CD4-positive, alpha-beta T cell treated with Interleukin-12 subunit alpha and Interleukin-12 subunit beta, for 1 hour (primary cell): ENCODE results near the gene MTERF4.

Experiments
- DNase-seq: peaks from one replicate; pipeline ENCODE4 v3.0.0-alpha.2; 2020

Gene MTERF4

GRCh38 chr2:241067501-241068135 is 34.5 kb downstream of the MTERF4 start:
- DNase-seq = no peak

DNA sequence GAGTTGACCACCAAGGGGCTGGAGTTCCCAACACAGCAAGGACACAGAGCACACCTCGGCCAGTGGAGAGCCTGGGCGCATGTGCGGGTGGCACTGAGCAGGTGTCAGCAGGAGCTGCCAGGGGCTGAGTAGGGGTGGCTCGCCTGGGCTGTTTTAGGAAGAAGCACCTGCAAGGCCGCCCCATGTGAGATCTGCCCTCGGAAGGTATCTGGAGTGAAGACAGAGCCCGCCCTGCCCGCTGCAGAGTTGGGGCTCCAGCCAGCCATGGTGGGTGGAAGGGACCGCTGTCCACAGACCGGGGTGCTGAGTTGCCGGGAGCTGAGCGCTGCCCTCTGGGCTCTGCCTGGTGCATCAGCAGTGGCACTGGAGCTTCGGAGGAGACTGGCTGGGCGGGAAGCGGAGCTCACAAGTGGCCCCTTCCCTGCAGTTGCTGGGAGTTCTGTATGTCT is 35.2 kb downstream of the MTERF4 start:
- DNase-seq = no peak

GRCh38 chr2:241066171-241066892 is 35.8 kb downstream of the MTERF4 start:
- no peak for DNase-seq

DNA sequence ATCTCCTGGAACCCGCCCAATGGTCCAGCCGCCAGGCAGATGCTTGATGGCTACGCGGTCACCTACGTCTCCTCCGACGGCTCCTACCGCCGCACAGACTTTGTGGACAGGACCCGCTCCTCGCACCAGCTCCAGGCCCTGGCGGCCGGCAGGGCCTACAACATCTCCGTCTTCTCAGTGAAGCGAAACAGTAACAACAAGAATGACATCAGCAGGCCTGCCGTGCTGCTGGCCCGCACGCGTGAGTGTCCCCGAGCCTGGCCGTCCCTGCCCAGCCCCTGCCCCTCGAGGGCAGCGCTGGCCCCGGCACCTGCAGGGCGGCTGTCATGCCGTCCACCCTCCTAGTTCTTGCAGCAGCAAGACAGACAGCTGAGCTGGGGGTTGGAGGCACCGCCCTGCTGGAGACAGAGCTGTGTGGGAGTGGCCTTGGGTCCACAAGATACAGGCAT is 36.7 kb downstream of the MTERF4 start:
- DNase-seq = no peak

DNA sequence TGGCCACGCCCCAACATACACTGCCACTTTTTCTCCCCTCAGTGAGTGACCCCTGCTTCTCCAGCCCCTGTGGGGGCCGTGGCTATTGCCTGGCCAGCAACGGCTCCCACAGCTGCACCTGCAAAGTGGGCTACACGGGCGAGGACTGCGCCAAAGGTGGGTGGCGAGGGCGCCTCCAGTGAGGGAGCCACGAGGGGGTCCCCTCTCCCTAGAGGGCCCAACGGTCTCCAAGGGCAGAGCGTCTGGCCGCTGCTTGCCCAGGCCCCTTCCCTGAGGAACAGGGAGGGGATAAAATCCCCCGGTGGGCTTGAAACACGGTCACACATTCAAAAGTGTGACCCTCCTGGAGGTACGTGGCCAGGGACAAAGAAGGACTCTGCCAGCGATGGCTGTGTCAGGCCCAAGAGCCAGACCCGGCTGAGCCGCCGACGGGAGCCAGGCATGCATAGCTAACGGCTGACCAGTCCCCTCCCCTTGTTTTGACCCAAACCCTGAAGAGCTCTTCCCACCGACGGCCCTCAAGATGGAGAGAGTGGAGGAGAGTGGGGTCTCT is 37.2 kb downstream of the MTERF4 start:
- DNase-seq = no peak

GRCh38 chr2:241064008-241064801 is 37.9 kb downstream of the MTERF4 start:
- peak; percentile 67 for DNase-seq

- DNase-seq = no peak
These were observed 38.5 kb downstream of the MTERF4 start for GRCh38 chr2:241063587-241063986.

DNA sequence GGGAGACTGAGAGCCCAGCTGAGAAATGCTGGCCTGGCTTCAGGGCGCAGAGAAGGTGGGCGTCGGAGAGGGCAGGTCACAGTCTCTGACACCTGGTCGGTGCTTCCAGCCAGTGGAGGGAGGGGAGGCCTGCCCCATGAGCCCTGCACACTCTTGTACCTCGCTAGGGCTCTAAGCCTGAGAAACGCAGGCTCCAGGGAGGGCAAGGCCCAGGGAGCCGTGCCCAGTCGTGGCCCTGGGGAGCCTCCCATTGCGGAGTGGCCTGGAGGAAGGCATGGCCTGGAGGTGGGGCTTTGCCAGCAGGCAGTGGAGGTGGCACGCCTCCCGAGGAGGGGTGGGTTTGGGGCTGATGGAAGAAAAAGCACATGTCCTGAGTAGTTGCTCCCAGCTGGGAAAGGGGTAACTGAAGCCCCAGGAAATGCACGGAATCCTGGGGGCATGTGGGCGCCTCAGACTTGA is 39.0 kb downstream of the MTERF4 start:
- DNase-seq = no peak

DNA sequence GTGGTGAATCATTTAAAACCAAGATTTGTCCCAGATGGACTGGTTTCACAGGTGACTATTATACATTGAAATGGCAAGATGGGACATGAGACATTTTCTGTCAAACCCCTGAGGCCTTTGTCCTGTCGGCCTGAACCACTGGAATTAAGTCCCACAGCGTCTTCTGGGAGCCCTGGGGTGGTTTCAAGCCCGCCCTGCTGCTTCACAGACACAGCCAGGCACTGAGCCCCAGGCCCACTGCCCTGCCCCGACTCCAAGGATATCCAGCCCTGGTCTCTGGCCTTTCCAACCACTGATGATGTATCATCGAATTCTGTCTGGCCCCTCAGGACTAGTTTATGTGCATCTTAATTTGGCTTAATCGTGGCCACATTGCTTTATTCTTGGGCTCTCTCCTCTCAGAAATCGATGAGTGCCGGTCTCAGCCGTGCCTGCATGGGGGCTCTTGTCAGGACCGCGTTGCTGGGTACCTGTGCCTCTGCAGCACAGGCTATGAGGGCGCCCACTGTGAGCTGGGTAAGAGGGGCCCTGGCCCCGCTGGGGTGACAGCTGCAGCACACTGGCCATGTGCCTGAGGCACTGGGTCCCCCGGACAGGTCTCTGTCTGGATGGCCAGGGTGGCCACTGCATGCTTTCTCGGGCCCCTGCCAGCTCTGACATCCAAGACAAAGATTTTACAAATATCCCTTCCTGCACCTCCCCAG is 39.5 kb downstream of the MTERF4 start:
- DNase-seq = no peak

GRCh38 chr2:241061275-241061674 is 40.8 kb downstream of the MTERF4 start:
- DNase-seq = no peak

- DNase-seq = no peak
These were observed 48.4 kb downstream of the MTERF4 start for GRCh38 chr2:241053576-241054251.

DNA sequence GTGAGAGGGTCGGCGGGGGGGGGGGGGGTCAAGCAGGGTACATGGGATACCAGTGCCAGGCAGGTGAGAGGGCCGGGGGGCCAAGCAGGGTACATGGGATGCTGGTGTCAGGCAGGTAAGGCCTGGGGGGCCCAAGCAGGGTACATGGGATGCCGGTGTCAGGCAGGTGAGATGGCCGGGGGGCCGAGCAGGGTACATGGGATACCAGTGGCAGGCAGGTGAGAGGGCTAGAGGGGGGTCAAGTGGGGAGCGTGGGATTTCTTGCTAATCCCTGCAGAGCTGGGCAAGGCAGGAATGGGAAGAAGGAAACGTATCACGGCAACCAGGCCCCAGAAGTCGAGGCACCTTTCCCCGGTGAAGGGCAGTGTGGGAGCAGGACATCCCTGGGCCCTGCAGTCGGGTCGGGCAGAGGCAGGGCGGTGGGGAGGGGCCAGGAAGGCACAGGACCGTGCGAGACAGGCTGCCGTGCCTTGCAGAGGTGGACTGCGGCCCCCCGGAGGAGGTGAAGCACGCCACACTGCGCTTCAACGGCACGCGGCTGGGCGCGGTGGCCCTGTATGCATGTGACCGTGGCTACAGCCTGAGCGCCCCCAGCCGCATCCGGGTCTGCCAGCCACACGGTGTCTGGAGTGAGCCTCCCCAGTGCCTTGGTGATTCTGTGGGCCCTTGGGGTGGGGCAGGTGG is 49.3 kb downstream of the MTERF4 start:
- no peak for DNase-seq

DNA sequence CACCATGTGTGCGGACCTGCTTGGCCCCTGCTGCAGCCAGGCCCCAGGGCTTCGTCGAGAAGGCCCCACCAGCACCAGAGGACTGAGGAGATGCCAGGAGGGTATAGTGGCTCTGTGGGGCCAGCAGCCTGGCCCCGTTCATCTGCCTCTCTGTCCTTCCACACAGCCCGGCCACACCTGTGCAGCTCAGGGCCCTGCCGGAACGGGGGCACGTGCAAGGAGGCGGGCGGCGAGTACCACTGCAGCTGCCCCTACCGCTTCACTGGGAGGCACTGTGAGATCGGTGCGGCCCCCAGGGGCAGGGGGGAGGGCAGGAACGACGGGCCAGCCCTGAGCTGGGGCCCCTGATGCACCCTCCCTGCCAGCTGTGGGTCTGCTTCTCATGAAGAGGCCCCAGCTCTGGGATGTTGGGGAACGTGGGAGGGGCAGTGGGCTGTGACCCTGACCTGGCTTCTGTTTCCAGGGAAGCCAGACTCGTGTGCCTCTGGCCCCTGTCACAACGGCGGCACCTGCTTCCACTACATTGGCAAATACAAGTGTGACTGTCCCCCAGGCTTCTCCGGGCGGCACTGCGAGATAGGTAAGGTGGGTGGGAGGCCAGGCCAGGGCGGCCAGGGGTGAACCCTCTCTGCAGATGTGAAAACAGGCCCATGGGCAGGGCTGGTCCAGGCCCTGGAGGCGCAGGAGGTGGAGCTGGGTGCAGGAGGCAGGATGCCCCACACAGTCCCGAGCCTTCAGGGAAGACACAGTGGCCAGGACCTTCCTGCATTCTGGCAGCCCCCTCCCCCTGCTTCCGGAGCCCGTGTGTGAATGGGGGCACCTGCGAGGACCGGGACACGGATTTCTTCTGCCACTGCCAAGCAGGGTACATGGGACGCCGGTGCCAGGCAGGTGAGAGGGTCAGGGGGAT is 50.3 kb downstream of the MTERF4 start:
- DNase-seq = no peak

DNA sequence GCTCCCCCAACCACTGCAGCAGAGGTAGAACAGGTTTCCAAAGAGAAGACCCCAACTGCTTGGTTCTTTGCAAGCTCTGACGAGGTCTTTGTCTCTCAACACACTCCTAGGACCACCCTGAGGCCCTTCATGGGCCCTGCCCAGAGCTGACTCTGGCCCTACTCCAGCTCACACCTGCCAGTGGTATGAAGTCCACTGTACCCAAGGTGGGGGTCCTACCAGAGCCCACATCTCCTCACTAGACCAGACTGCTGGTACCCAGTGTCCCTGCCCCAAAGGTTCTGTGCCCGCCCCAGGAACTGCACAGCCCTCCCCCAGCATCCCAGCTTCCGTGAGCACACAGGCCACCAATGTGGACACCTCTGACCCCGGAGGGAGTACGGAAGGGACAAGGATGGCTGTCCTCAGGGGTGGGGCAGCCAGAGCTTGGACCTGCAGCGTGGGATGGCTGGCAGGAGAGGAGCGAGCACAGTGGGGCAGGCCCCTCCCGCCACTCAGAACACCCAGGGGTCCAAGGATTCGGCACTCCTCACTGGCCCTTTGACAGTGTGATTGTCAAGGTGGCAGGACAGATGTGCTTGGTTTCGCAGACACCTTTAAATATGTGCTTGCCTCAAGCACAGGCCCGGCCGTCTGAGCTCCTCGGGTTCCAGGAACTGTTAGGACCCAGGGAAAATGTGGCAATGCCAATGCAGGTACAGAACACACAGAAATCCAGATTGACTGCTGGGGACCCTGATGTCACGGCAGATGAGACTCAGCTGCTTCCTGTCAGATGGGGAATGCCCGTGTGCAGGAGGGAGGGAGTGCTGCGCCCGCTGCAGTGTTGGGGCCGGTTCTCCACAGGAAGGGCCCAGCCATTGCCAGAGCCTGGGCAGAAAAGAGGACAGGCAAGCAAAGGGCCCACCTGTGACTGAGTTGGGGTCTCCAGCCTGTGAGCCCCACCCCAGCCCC is 51.2 kb downstream of the MTERF4 start:
- no peak for DNase-seq

- DNase-seq = no peak
These were observed 52.1 kb downstream of the MTERF4 start for GRCh38 chr2:241049739-241050623.

DNA sequence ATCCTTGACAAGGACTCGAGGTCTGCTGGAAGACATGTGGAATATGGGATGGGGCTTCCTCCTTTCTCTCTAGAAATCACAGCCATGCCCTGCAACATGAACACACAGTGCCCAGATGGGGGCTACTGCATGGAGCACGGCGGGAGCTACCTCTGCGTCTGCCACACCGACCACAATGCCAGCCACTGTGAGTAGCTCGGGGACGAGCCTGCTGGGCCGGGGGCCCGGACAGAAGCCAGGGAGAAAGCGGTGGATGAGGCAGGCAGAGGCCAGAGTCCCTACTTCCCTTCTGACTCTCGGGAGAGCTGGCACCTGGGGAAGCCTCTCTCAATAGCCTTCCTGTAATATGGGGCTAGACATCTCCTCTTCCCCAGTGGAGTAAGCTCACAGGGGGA is 53.1 kb downstream of the MTERF4 start:
- no peak for DNase-seq

- no peak for DNase-seq
These were observed 53.7 kb downstream of the MTERF4 start for GRCh38 chr2:241048149-241048948.
